IMR-90 (cell line): ENCODE measurements around the gene ANTXR1. TPM values are rescaled to one million over a fixed set of nuclear protein-coding genes. Genes with fewer than 3 reads are reported as not detected.
A peak's percentile ranks its signal among the peaks of the same experiment; 100 is the strongest.

Source experiments
- ATAC-seq: fragments of 200-7000 bp; cut with Tn5 transposase; 2 replicates; pipeline ENCODE4 v1.9.1; 2020; ENCODE audit warnings: low read depth, mild to moderate bottlenecking, moderate library complexity
- BruUV-seq: library from RNA; stranded (reverse); fragments of 400-500 nt; replicated peaks from 2 replicates; lab custom pipeline; 2021; lab: Mats Ljungman, UMichigan
- CTCF ChIA-PET: fragments of 300-600 bp; formaldehyde crosslinking; extraction: SDS; loops from one replicate; lab custom pipeline; 2021; ENCODE audit warnings: antibody characterized with exemption; lab: Yijun Ruan, JAX
- POLR2A ChIA-PET: fragments of 300-600 bp; sonication (Branson Sonifier 250); formaldehyde crosslinking; loops from one replicate; lab custom pipeline; 2022; ENCODE audit warnings: antibody characterized with exemption; ENCODE audit not compliant: unreplicated experiment; lab: Charles Lee
- DNase-seq: peaks from one replicate; pipeline ENCODE4 v3.0.0; 2013
- H2AFZ ChIP-seq: replicated peaks from 2 replicates; pipeline ENCODE3; 2013; ENCODE audit warnings: low read length, mild to moderate bottlenecking; ENCODE audit not compliant: poor library complexity
- H2AK5ac ChIP-seq: 2 replicates; pipeline ENCODE4 v1.6.1; 2013; ENCODE audit warnings: low read depth, low read length, inconsistent platforms
- H2AK9ac ChIP-seq: replicated peaks from 2 replicates; pipeline ENCODE3; 2013; ENCODE audit warnings: mild to moderate bottlenecking, low read depth, low read length, moderate library complexity; ENCODE audit not compliant: poor library complexity
- H2BK120ac ChIP-seq: 2 replicates; pipeline ENCODE4 v1.6.1; 2013; ENCODE audit warnings: low read depth, low read length, inconsistent platforms
- H2BK15ac ChIP-seq: 3 replicates; pipeline ENCODE4 v1.6.1; 2013; ENCODE audit warnings: low read depth, low read length, inconsistent platforms
- H2BK20ac ChIP-seq: 2 replicates; pipeline ENCODE4 v1.6.1; 2013; ENCODE audit warnings: low read depth, mild to moderate bottlenecking, inconsistent platforms, low read length, moderate library complexity
- H2BK5ac ChIP-seq: 2 replicates; pipeline ENCODE4 v1.6.1; 2013; ENCODE audit warnings: mild to moderate bottlenecking, low read depth, low read length, inconsistent platforms; ENCODE audit not compliant: poor library complexity, severe bottlenecking
- H3K14ac ChIP-seq: replicated peaks from 2 replicates; pipeline ENCODE4 v1.6.1; 2013; ENCODE audit warnings: low read depth, low read length, inconsistent platforms
- H3K18ac ChIP-seq: 2 replicates; pipeline ENCODE4 v1.6.1; 2013; ENCODE audit warnings: low read depth, low read length, control low read depth
- H3K23ac ChIP-seq: 2 replicates; pipeline ENCODE4 v1.6.1; 2013; ENCODE audit warnings: low read depth, low read length, inconsistent platforms
- H3K27ac ChIP-seq: 2 replicates; pipeline ENCODE4 v1.5.1; 2013; ENCODE audit warnings: mild to moderate bottlenecking, control low read depth, low read length; ENCODE audit not compliant: insufficient read depth
- H3K27me3 ChIP-seq: 2 replicates; pipeline ENCODE4 v1.6.1; 2013; ENCODE audit warnings: low read length; ENCODE audit not compliant: control insufficient read depth, insufficient read depth
- H3K36me3 ChIP-seq: 2 replicates; pipeline ENCODE4 v1.6.1; 2013; ENCODE audit warnings: low read length, mixed read lengths; ENCODE audit not compliant: control insufficient read depth, insufficient read depth
- H3K4ac ChIP-seq: 2 replicates; pipeline ENCODE4 v1.6.1; 2013; ENCODE audit warnings: low read depth, low read length, inconsistent platforms
- H3K4me1 ChIP-seq: 2 replicates; pipeline ENCODE4 v1.6.1; 2013; ENCODE audit warnings: low read length, mixed read lengths; ENCODE audit not compliant: control insufficient read depth, insufficient read depth
- H3K4me2 ChIP-seq: 2 replicates; pipeline ENCODE4 v1.6.1; 2013; ENCODE audit warnings: low read depth, mild to moderate bottlenecking, control low read depth, low read length, moderate library complexity
- H3K4me3 ChIP-seq: 2 replicates; pipeline ENCODE4 v1.5.1; 2013; ENCODE audit warnings: low read depth, mild to moderate bottlenecking, control low read depth, low read length, moderate library complexity; ENCODE audit not compliant: insufficient read depth
- H3K56ac ChIP-seq: 2 replicates; pipeline ENCODE4 v1.6.1; 2013; ENCODE audit warnings: low read length, inconsistent platforms; ENCODE audit not compliant: insufficient read depth; ENCODE audit errors: extremely low read depth
- H3K79me1 ChIP-seq, 2 experiments: 2 replicates each; pipeline ENCODE4 v1.6.1; 2013; ENCODE audit warnings: low read length in 2 of 2, inconsistent platforms in 1 of 2, low read depth in 1 of 2
- H3K9ac ChIP-seq: 2 replicates; pipeline ENCODE4 v1.6.1; 2013; ENCODE audit warnings: low read depth, low read length, control low read depth
- H3K9me1 ChIP-seq: 2 replicates; pipeline ENCODE4 v1.6.1; 2013; ENCODE audit warnings: low read length, inconsistent platforms; ENCODE audit not compliant: insufficient read depth
- H3K9me3 ChIP-seq: 2 replicates; pipeline ENCODE4 v1.6.1; 2013; ENCODE audit warnings: low read length; ENCODE audit not compliant: control insufficient read depth, insufficient read depth
- H4K20me1 ChIP-seq: 2 replicates; pipeline ENCODE4 v1.6.1; 2013; ENCODE audit warnings: low read length, inconsistent platforms; ENCODE audit not compliant: insufficient read depth
- H4K5ac ChIP-seq: 2 replicates; pipeline ENCODE4 v1.6.1; 2013; ENCODE audit warnings: mild to moderate bottlenecking, low read depth, low read length, control low read depth
- H4K8ac ChIP-seq, 2 experiments: 2 replicates each; pipeline ENCODE4 v1.6.1; 2013; ENCODE audit warnings: low read depth in 2 of 2, low read length in 2 of 2, control low read depth in 1 of 2, inconsistent platforms in 1 of 2
- H4K91ac ChIP-seq: 2 replicates; pipeline ENCODE4 v1.6.1; 2013; ENCODE audit warnings: low read depth, low read length, inconsistent platforms; ENCODE audit not compliant: insufficient read depth
- CEBPB ChIP-seq: IDR thresholded peaks from 2 replicates; pipeline ENCODE4 v1.6.1; 2012; ENCODE audit warnings: low read depth, low read length, improper control_type of control experiment
- MAFK ChIP-seq: IDR thresholded peaks from 2 replicates; pipeline ENCODE4 v1.6.1; 2012; ENCODE audit warnings: low read depth, low read length, improper control_type of control experiment
- MXI1 ChIP-seq: IDR thresholded peaks from 2 replicates; pipeline ENCODE4 v1.6.1; 2012; ENCODE audit warnings: low read depth, mild to moderate bottlenecking, low read length, moderate library complexity, borderline replicate concordance
- NFE2L2 ChIP-seq: fragments of 150-350 bp; IDR thresholded peaks from 2 replicates; pipeline ENCODE4 v1.6.1; 2016; ENCODE audit warnings: low read depth, mild to moderate bottlenecking, low read length
- SMC3 ChIP-seq: fragments of 150-350 bp; IDR thresholded peaks from 2 replicates; pipeline ENCODE4 v1.6.1; 2016; ENCODE audit warnings: low read depth, mild to moderate bottlenecking, antibody characterized with exemption, low read length, moderate library complexity
- WGBS, 2 experiments: methylation state at CpG; one replicate each; pipeline versions ENCODE4 v1.1.5 to v1.1.7; 2013; ENCODE audit warnings: missing lambda C conversion rate in 2 of 2; ENCODE audit not compliant: insufficient read length in 1 of 2; ENCODE audit errors: extremely low coverage in 2 of 2; 5-methylcytosine and 5-hydroxymethylcytosine counted together
- dilution Hi-C: fragments of 300-500 bp; cut with HindIII; formaldehyde crosslinking; loops from one replicate; pipeline ENCODE4 v1.14.3; 2018; ENCODE audit warnings: low sequenced_read_pairs; ENCODE audit not compliant: unreplicated experiment
- in situ Hi-C: fragments of 300-500 bp; cut with MboI; formaldehyde crosslinking; loops from 3 replicates; pipeline ENCODE4 v1.14.3; 2019; ENCODE audit warnings: low sequenced_read_pairs, inconsistent platforms, mixed read lengths
- intact Hi-C: fragments of 100-400 bp; cut with micrococcal nuclease; formaldehyde crosslinking; loops from 2 replicates; pipeline ENCODE4 v1.10.0; 2022
- polyA plus RNA-seq, 3 experiments: library from polyadenylated mRNA; depleted of rRNA; stranded (reverse); fragments of >200 nt; gene quantifications; 2 replicates each; pipeline ENCODE4 v1.2.3, GENCODE V29; 2012; ENCODE audit warnings: low replicate concordance in 1 of 3
- total RNA-seq: library from RNA; depleted of rRNA; stranded (reverse); fragments of >200 nt; gene quantifications from 2 replicates; pipeline ENCODE4 v1.2.3, GENCODE V29; 2012
- TF ChIP-seq, protein P1 (sequence below): fragments of 150-350 bp; IDR thresholded peaks from 2 replicates; pipeline ENCODE4 v1.6.1; 2016; ENCODE audit warnings: low read depth, mild to moderate bottlenecking, low read length, moderate library complexity, borderline replicate concordance
- TF ChIP-seq, protein P2 (sequence below): fragments of 150-350 bp; IDR thresholded peaks from 2 replicates; pipeline ENCODE4 v1.6.1; 2017; ENCODE audit warnings: mild to moderate bottlenecking, antibody characterized with exemption, low read length, low read depth

The ANTXR1 gene
- total and polyA plus RNA-seq, 2 of the 4 experiments (the other 2 are of a cell fraction), result 27.2 to 36.9 TPM

- Histone ChIP-seq H2AK5ac (peak overlapping the region; percentile 81; the same call in 1 of the 2 replicates), H4K8ac (peak overlapping the region in 1 of 2 experiments; percentile 63; a peak in 1 of 4 replicates), H3K56ac (no peak overlapping the region), H4K20me1 (no peaks in the 10 kb centered on the region), H3K4me2 (no peak overlapping the region), H4K91ac (peak overlapping the region; percentile 35), H3K9ac (no peak overlapping the region), H3K27ac (peak overlapping the region; percentile 89), H3K79me1 (peaks cover 16 to 50% of the 10 kb centered on the region in 2 experiments), H3K4me1 (peaks cover 29% of the 10 kb centered on the region), H3K9me1 (peaks cover 35% of the 10 kb centered on the region), H3K9me3 (no peaks in the 10 kb centered on the region), H2BK15ac (peak overlapping the region; percentile 22; the same call in 1 of the 3 replicates), H3K4ac (peak overlapping the region; percentile 71), H2AK9ac (no peak overlapping the region), H3K4me3 (no peak overlapping the region), H2BK5ac (peak overlapping the region; percentile 15), H2BK120ac (peak overlapping the region; percentile 69), H4K5ac (peak overlapping the region; percentile 22), H3K36me3 (peaks cover 53% of the 10 kb centered on the region), H3K14ac (peak overlapping the region; percentile 62), H2AFZ (no peak overlapping the region), H3K27me3 (no peaks in the 10 kb centered on the region), H2BK20ac (peak overlapping the region; percentile 71; the same call in 1 of the 2 replicates), H3K18ac (peak overlapping the region; percentile 79), H3K23ac (peak overlapping the region; percentile 41)
- dilution Hi-C loops (no loop called here), in situ Hi-C loops (no loop called here), intact Hi-C loops (loop anchor here (5.0 kb wide), 1 partner anchor 51 kb away; no protein-coding TSS in a partner anchor)
- POLR2A ChIA-PET, result no interaction called here
- 58% methylated on average over 2 of the region's 3 CpGs; no CpG with 5 or more reads in 1 of the 2 experiments for WGBS, 2 experiments
- TF ChIP-seq NFE2L2 (no peak), MXI1 (no peak), SMC3 (no peak), CEBPB (no peak), MAFK (no peak)
- TF ChIP-seq, protein P1, sequence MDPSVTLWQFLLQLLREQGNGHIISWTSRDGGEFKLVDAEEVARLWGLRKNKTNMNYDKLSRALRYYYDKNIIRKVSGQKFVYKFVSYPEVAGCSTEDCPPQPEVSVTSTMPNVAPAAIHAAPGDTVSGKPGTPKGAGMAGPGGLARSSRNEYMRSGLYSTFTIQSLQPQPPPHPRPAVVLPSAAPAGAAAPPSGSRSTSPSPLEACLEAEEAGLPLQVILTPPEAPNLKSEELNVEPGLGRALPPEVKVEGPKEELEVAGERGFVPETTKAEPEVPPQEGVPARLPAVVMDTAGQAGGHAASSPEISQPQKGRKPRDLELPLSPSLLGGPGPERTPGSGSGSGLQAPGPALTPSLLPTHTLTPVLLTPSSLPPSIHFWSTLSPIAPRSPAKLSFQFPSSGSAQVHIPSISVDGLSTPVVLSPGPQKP, result no peak
- TF ChIP-seq, protein P2, sequence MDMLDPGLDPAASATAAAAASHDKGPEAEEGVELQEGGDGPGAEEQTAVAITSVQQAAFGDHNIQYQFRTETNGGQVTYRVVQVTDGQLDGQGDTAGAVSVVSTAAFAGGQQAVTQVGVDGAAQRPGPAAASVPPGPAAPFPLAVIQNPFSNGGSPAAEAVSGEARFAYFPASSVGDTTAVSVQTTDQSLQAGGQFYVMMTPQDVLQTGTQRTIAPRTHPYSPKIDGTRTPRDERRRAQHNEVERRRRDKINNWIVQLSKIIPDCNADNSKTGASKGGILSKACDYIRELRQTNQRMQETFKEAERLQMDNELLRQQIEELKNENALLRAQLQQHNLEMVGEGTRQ, result no peak
- no peak for DNase-seq
- no TSS peak for BruUV-seq
- ATAC-seq, result no peak; the same call in 1 of the 2 replicates
- CTCF ChIA-PET, result no interaction called here
Measured at GRCh38 chr2:69152847-69153583, 140.0 kb downstream of the ANTXR1 start.
